ENCODE data around the gene ATP8B2.
"Not testable (repeated sequence)": the region's sequence is repeated elsewhere in the genome, so short reads cannot be mapped to it uniquely, and the experiment has no call there.

Gene ATP8B2

GRCh38 chr1:154313066-154313356 lies 12.3 kb upstream of the ATP8B2 start:
- no peak overlapping the region for H3K4me3 ChIP-seq (ENCODE audit: low read depth, low read length)
- no peak for DNase-seq (ENCODE audit: low read depth, low spot score)
- TF ChIP-seq CTCF (IDR thresholded peaks at IDR 0.05; ENCODE audit: insufficient read depth, low read length, missing control alignments), result no peak
- ChIA-PET CTCF (interaction anchor here (5.7 kb wide), 1 partner anchor 13 kb away, joined by 56 read pairs; the partner anchor contains the start of gene ATP8B2), POLR2A (no interaction called here)

GRCh38 chr1:154314226-154314625 lies 11.1 kb upstream of the ATP8B2 start:
- H3K4me3 ChIP-seq (ENCODE audit: low read depth, low read length); POLR2A ChIA-PET; DNase-seq (ENCODE audit: low read depth, low spot score): not testable (repeated sequence)
- CTCF ChIA-PET, result interaction anchor here (1.1 to 5.7 kb wide), 3 partner anchors 12 to 115 kb away, joined by 3 to 56 read pairs (median 3); partner anchors contain the start of gene ATP8B2

GRCh38 chr1:154316704-154317103 lies 8.6 kb upstream of the ATP8B2 start:
- ChIA-PET CTCF (interaction anchor here (5.7 kb wide), 1 partner anchor 9 kb away, joined by 56 read pairs; the partner anchor contains the start of gene ATP8B2), POLR2A (no interaction called here)
- no peak for TF ChIP-seq CTCF (IDR thresholded peaks at IDR 0.05; ENCODE audit: insufficient read depth, low read length, missing control alignments)
- no peak for DNase-seq (ENCODE audit: low read depth, low spot score)
- H3K4me3 ChIP-seq (ENCODE audit: low read depth, low read length), result no peak overlapping the region

GRCh38 chr1:154318386-154318785 lies 6.9 kb upstream of the ATP8B2 start:
- ChIA-PET POLR2A (no interaction called here), CTCF (interaction anchor here (1.3 to 5.7 kb wide), 3 partner anchors 8 to 18 kb away, joined by 3 to 56 read pairs (median 9); partner anchors contain the start of gene ATP8B2)
- no peak overlapping the region for H3K4me3 ChIP-seq (ENCODE audit: low read depth, low read length)
- TF ChIP-seq CTCF (IDR thresholded peaks at IDR 0.05; ENCODE audit: insufficient read depth, low read length, missing control alignments), result no peak
- no peak for DNase-seq (ENCODE audit: low read depth, low spot score)

GRCh38 chr1:154320882-154321608 lies 4.3 kb upstream of the ATP8B2 start, which contains the start of gene AQP10:
Gene AQP10 (plus strand): TSS chr1:154321093. CDS start chr1:154321156, 63 bp downstream.
- H3K4me3 ChIP-seq (ENCODE audit: low read depth, low read length), result no peak within 1 kb of the TSS
- ChIA-PET CTCF (interaction anchor here (22.8 kb wide), 1 partner anchor 22 kb away, joined by 546 read pairs; no protein-coding TSS in a partner anchor), POLR2A (no interaction called here)
- no peak for DNase-seq (ENCODE audit: low read depth, low spot score)
- TF ChIP-seq CTCF (IDR thresholded peaks at IDR 0.05; ENCODE audit: insufficient read depth, low read length, missing control alignments), result no peak

GRCh38 chr1:154321609-154321934 lies 3.8 kb upstream of the ATP8B2 start:
- CTCF ChIA-PET, result interaction anchor here (22.8 kb wide), 1 partner anchor 22 kb away, joined by 546 read pairs; no protein-coding TSS in a partner anchor
- POLR2A ChIA-PET, result not testable (repeated sequence)

GRCh38 chr1:154323493-154323892 lies 1.8 kb upstream of the ATP8B2 start:
- TF ChIP-seq CTCF (IDR thresholded peaks at IDR 0.05; ENCODE audit: insufficient read depth, low read length, missing control alignments), result no peak
- DNase-seq (ENCODE audit: low read depth, low spot score), result no peak
- POLR2A ChIA-PET, result no interaction called here
- no peak overlapping the region for H3K4me3 ChIP-seq (ENCODE audit: low read depth, low read length)
- CTCF ChIA-PET, result interaction anchor here (0.8 to 22.8 kb wide), 10 partner anchors 8 to 614 kb away, joined by 3 to 546 read pairs (median 6); partner anchors contain the start of gene HAX1

More at GRCh38 chr1:154321609-154321934, 3.8 kb upstream of the ATP8B2 start:
- DNase-seq (ENCODE audit: low read depth, low spot score); H3K4me3 ChIP-seq (ENCODE audit: low read depth, low read length): not testable (repeated sequence)

All from AG04449 (cell line).